GM11168 (cell line): ENCODE measurements around the gene TRPV6.

Experiments used
- in situ Hi-C: fragments of 300-500 bp; cut with MboI; formaldehyde crosslinking; loops from one replicate; pipeline ENCODE4 v1.12.0; 2022; ENCODE audit warnings: low sequenced_read_pairs; ENCODE audit not compliant: unreplicated experiment

TRPV6 gene

GRCh38 chr7:142859411-142859810 is 26.1 kb downstream of the TRPV6 start:
- in situ Hi-C loops = loop anchor here (25.0 kb wide), 1 partner anchor 353 kb away; the partner anchor contains the start of gene TAS2R40

GRCh38 chr7:142857625-142858024 is 27.9 kb downstream of the TRPV6 start:
- in situ Hi-C loops = loop anchor here (25.0 kb wide), 1 partner anchor 355 kb away; the partner anchor contains the start of gene TAS2R40

DNA sequence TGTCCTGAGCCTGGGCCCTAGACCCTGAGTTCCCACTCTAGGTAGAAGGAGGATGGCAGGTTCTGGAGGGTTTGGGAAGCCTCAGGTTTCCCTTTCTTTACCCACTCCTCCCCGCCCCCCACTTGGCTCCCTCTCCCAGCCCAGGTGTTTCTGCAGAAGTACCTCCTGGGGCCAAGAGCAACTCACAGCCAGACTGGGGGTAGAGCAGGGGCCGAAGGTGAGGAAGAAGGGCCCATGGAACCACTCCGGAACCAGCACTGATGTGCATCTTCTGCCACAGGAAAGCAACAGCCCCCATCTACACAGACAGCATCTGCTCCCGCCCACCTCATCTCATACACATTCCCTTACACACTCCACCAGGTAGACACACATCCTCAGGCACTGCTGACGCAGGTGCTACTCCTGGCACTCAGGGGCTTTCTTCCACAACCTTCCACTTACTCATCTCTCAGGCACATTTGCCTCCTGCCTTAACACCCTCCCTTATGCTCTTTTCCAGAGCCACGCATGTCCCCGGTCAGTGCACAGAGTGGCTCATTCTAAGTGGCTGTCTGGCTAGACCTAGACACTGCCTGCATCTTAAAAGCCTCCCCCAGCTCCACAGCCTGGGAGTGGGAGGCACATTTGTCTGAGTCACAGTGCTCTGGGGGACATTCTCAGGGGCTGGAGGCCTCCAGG is 28.8 kb downstream of the TRPV6 start:
- in situ Hi-C loops = loop anchor here (25.0 kb wide), 1 partner anchor 356 kb away; the partner anchor contains the start of gene TAS2R40

DNA sequence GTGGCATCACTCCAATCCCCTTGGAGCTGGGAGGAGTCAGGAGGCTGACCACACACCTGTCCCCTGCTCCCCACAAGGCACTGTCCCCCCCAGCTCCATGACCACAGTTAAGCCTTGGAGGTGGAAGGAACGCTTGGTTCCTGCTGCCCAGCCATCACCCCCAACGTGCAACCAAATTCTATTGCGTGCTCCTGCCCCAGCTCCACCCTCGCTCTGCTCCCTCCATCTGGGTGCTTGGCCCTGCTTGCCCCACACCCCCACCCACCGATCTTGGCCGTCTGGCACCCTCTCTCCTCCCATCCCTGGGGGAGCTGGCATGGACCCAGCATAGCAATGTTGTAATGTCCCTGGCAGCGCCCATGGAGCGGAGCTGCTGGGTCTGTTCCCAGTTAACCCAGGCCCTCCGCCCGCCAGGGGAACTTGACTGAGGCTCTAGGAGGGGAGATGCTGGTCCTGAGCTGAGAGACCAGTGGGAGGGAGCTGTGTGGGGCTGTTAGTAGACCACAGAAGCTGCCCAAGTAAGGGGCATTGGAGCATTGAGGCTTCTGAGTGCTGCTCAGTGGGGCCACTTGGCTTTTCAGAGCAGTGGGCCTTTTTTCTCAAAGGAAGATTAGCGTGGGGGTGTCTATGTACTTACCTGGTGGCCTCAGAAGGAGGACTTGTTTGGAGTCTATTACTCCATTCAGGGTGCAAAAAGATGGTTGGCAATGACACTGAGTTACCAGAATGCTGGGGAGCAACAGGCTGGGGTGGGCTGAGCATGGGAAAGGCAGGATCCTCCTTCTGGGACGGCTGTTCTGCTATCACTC is 29.6 kb downstream of the TRPV6 start:
- in situ Hi-C loops = loop anchor here (25.0 kb wide), 1 partner anchor 356 kb away; the partner anchor contains the start of gene TAS2R40

- in situ Hi-C loops = loop anchor here (25.0 kb wide), 1 partner anchor 357 kb away; the partner anchor contains the start of gene TAS2R40
Measured at GRCh38 chr7:142855114-142855743, 30.3 kb downstream of the TRPV6 start.

GRCh38 chr7:142854372-142855113 is 31.0 kb downstream of the TRPV6 start, which contains the start of gene EPHB6:
TSS of gene EPHB6 (plus strand) at chr7:142855076. CDS start at chr7:142863228, 8,152 bp downstream.
- in situ Hi-C loops = loop anchor here (25.0 kb wide), 1 partner anchor 358 kb away; the partner anchor contains the start of gene TAS2R40

DNA sequence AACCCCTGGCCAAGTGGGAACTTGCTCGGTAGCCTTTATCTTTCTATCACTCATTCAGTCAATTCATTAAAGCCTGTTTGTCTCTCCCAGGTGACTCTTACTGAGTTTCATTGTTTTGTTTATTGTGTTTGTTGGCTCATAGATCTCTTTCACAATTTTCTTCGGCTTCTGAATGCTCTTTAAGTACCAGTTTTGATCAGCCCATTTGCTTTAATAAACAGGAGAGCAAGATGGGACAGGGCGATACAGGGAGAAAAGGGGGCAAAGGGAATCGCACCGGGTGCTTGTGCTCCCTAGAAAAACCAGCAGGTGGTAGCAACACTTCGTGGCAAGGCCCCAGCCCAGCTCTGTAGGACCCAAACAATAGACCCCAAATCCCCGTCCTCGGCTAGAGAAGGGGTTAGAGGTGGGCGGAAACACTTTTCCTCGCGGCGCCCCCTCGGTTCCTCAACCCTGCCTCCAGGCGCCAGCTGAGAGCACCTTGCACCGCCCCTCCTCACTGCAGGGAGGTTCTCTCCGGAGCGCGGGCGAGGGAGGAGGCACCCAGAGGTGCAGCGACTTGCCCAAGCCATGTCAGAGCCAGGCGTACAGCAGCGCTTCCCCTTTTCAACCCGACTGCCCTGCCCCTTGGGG is 31.7 kb downstream of the TRPV6 start:
- in situ Hi-C loops = loop anchor here (25.0 kb wide), 1 partner anchor 358 kb away; the partner anchor contains the start of gene TAS2R40

- in situ Hi-C loops = loop anchor here (25.0 kb wide), 1 partner anchor 360 kb away; the partner anchor contains the start of gene TAS2R40
Measured at GRCh38 chr7:142851919-142852318, 33.6 kb downstream of the TRPV6 start.

DNA sequence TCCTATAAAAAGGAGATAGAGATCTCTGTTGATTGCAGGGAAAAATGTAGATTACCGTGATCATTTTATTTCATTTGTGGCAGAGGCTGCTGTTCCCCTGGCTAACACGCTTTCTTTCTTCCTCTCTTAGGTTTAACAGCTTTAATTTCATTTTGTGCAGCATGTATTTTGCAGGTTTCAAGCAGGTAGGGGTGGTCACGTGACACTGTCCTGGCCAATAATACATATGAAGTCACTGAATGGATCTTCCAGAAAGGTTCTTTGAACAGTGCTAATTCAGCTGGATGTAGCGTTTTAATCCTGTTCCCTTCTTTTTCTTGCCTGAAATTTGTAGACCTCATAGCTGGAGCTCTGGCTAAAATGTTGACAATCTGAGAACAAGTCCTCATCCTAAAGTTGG is 34.3 kb downstream of the TRPV6 start:
- in situ Hi-C loops = loop anchor here (25.0 kb wide), 1 partner anchor 361 kb away; the partner anchor contains the start of gene TAS2R40

DNA sequence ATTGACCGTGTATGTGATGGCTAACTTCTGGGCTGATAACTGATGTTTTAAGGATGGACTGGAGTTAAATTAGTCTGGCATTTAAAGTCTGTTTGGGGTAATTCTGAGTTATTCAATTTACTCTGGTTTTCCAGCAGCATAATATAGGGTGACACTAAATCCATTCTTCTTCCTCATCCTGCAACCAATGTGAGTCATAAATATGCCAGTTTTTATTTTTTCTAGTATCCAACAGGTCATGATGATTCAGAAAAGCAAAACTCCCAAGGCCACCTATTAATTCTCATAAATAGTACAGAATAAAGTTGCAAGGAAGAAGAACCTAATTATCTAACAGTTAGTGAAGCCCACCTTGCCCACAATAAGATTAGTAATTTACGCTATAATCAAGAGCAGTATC is 38.2 kb downstream of the TRPV6 start:
- in situ Hi-C loops = no loop called here

DNA sequence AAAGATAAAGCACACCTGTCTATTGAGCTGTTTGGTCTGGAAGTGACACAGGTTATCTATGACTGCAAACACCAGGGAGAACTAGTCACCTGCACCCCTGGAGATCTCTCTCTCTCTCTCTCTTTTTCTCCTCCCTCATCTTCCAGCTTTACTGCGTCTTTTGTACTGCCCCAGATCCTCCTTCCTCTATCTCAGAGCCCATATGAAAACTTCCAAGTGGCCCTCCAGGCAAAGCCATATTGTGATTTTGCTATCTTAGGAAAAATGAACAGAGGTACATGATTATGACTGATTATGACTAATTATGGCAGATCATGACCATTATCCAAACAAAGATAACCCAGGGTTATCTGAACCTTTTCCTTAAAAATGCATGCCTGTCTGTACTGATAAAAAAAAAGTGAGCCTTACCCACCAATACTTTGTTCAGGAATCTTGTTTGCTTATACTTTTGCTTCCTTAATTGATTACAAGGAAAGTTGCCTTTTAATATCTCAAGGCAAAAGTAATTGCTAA is 43.2 kb downstream of the TRPV6 start:
- in situ Hi-C loops = no loop called here

DNA sequence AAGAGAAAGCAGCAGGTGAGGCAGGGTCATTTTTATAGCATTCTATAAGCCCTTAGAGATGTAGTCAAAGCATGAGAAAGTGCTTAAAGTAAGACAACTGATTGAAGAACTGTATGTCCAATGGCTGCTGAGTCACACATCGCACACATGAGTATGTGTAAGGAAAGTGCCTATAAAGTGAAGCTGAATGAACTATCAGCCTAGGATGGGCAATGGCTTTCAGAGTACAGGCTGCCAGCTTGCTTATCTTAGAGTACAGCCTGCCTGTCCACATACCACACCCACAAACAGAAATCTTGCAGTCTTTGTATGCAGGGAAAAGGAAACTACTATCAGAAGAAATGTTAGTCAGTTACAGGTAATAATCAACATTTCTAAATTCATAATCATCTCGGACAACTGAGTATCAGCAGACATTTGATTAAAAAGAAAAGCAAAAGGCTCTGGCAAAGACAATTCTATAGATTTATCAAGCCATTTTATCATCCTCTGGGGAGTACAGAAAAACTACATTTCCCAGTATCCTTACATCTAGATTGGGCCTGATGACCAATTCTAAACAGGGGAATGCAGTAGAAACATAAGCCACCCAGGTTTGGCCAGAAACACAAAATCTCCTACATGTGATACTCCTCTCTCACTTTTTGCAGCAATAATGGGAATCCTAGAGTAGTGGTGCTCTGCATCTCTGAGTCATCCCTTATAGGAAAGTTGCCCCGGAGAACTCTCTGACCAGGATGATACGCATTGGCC is 46.9 kb downstream of the TRPV6 start:
- in situ Hi-C loops = no loop called here

DNA sequence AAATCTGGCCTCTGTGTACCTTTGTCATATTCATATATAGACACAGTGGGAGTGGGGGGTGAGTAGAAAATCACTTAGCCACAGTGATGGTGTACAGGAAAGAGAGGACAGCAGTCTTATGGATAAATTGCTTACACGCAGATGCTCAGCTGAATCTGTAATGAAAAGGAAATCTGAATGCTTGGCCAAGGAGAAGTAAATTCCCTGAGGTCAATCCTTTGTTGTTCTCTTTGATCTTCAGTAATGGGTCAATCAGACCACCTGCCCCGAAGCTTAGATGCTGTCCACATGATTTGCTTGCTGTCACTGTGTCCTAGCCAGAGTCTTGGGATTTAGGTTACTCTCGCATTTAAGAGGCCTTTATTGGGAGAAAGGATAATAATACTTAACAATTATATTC is 49.1 kb downstream of the TRPV6 start:
- in situ Hi-C loops = no loop called here

- in situ Hi-C loops = no loop called here
Measured at GRCh38 chr7:142835487-142835886, 50.1 kb downstream of the TRPV6 start.

- in situ Hi-C loops = no loop called here
Measured at GRCh38 chr7:142833174-142834048, 52.1 kb downstream of the TRPV6 start.

GRCh38 chr7:142832417-142832816 is 53.1 kb downstream of the TRPV6 start:
- in situ Hi-C loops = no loop called here

DNA sequence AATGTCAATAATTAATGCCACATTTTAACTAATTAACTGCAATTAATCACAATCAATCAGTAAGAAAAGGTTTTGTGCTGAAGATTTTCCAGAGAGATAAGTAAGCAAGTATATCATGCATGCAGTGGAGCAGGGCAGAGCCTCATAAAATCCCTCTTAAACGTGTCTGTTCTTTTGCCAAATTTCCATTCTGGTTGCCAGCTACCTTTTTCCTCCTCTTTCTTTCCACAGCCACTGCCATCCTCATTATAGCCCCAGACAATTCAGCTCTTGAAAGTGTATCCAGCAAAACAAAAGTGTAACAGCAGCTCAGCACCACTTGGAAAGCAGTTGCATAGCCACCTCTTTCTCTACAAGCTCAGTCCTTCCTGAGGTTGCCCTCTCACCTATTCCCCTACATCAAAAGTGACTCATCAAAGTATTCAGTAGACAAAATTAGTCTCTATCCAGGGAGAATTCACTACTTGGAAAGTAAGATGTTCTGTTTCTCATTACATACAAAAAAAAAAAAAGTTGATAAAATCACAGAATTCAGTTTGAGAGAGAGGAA is 57.5 kb downstream of the TRPV6 start:
- in situ Hi-C loops = no loop called here
